NCI-H2081 (cell line): ENCODE measurements around the gene ISYNA1.

Experiments
- DNase-seq, 2 experiments: peaks; one replicate each; lab custom pipeline; 2025; lab: John Stamatoyannopoulos, UW

ISYNA1 gene

GRCh38 chr19:18392417-18392816, 45.5 kb downstream of the ISYNA1 start:
- no peak for DNase-seq

DNA sequence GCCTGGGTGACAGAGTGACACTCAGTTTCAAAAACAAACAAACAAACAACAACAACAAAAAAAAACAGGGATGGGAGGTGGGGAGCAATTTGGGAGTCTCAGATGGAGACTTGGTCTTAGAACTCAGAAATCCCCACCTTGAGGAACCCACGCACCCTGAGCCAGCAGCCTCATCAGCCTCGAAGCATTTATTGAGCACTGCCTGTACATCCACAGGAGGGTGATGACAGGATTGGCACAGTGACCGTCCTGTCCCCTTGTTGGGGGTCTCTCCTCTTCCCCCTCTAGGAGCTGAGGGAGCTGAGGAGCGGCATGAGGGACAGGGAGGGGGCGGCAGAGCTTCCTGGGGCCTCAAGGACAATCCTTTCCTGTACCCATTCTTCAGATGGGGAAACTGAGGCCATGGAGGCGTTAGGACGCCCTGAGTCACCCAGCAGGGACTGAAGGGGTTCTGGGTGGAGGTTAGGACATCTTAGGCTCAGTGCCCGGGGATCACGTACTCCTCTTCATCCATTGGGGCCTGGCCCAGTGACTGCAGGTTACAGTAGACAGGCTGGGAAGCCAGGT, 46.3 kb downstream of the ISYNA1 start:
- no peak for DNase-seq

DNA sequence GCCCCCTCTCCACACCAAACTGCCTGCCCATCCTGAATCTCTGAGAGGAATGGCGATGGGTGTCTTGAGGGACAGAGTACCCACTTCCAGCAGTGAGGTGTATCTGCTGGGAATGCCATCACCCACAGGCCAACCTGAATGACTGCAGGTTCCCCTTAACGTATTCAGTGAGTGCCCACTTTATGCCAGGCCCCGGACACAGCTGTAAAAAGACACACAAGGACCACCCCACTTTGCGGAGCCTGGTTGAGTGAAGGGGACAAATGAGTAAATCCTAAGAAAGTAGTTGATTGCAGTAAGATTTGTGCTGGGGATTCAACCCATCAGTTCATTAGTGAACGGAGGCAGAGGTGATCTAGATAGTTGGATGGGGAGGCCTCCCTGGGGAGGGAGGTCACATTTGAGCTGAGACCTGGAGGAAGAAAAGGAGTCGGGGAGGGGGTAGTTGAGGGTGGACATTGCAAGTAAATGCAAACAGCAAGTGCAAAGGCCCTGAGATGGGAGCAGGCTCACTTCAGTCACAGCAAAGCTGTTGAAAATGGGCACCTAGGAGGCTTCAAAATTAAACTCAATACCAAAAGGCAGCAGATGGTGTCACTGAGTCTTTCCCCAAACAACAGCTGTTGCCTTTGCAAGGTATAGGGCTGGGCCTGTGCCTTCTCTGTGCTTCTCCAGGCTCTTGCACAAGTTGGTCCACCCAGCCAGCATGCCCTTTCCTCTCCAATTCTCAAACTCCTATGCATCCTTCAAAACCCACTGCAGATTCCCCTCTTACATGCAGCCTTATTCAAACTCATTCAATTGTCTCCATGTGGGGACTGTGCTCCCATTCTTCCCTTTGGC, 47.6 kb downstream of the ISYNA1 start:
- no peak for DNase-seq

- no peak for DNase-seq
Measured at GRCh38 chr19:18389726-18390064, 48.2 kb downstream of the ISYNA1 start.

GRCh38 chr19:18388960-18389725, 48.8 kb downstream of the ISYNA1 start:
- no peak for DNase-seq

GRCh38 chr19:18388100-18388959, 49.6 kb downstream of the ISYNA1 start:
- DNase-seq, result peak; percentile 75 to 84

DNA sequence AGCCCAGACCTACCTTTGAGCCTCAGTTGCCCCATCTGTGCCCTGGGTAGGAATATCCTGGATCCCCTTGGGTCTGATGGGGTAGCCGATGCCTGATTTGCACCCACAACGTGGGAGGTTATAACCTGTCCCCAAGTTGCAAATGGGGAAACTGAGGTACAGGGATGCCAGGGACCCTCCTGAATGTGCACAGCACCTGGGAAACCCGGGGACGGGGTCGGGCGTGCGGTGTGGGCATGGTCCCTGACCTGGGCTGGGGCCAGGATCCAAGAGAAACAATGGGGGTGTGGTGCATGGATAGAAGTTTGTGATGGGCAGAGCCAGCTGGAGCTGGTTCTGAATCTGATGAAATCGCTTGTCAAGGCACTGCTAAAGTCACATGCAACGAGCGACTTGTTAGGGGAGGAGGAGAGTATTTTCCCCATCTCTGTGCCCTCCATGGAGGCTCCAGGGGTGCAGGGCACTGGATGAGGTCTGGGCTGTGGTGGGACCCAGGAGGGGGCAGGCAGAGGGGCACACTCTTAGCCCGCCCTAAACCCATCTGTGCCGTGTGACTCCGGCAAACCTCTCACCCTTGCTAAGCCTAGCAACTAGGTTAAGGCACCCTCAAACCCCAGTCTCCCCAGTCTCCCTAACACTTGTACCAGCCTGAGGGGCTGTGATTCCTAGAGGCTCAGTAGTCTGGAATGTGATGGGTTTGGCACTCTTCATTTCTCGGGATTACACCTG, 51.2 kb downstream of the ISYNA1 start:
- no peak for DNase-seq

- DNase-seq, result no peak
Measured at GRCh38 chr19:18385675-18386542, 52.0 kb downstream of the ISYNA1 start, which contains the start of gene GDF15. GDF15 (plus strand) TSS chr19:18386158; CDS start chr19:18386190, 32 bp downstream.

DNA sequence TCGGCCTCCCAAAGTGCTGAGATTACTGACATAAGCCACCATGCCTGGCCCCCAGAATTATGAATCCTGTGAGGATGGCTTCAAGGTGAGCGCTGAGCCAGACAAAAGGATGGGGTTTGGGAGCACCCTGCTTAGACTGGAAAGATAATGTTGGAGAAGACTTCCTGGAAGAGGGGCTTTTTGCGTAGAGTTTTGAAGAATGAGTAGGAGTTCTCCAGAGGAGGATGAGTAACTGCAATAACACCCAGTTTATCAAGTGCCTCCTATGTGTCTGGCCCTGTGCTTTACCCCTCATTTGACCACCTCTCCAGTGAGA, 52.6 kb downstream of the ISYNA1 start:
- DNase-seq, result no peak

DNA sequence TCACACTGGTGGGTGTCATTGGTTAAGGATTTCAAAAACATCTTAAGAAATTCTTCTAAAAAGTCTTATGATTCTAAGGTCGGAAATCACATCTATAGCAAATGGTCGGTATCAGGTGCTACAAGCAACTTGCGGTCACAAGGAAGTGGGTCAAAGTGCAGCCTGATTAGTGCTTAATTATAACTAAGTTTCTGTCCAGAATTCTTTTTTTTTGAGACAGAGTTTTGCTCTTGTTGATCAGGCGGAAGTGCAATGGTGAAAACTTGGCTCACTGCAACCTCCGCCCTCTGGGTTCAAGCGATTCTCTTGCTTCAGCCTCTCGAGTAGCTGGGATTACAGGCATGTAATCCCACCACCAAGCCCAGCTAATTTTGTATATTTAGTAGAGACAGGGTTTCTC, 53.2 kb downstream of the ISYNA1 start:
- no peak for DNase-seq
